GM12878 (cell line): ENCODE results near the gene ADAMTSL2. TPM values are rescaled to one million over a fixed set of nuclear protein-coding genes. Genes with fewer than 3 reads are reported as not detected.

Experiments used
- ATAC-seq: fragments of 200-7000 bp; cut with Tn5 transposase; 3 replicates; pipeline ENCODE4 v1.9.1; 2020; ENCODE audit warnings: mild to moderate bottlenecking, moderate library complexity
- BruUV-seq: library from RNA; stranded (reverse); fragments of 400-500 nt; replicated peaks from 2 replicates; lab custom pipeline; 2021; lab: Mats Ljungman, UMichigan
- CTCF ChIA-PET: fragments of 300-600 bp; sonication (Branson Sonifier 250); formaldehyde crosslinking; extraction: SDS; loops from one replicate; lab custom pipeline; 2021; ENCODE audit warnings: inconsistent platforms; lab: Yijun Ruan, JAX
- POLR2A ChIA-PET: fragments of 350-600 bp; formaldehyde crosslinking; extraction: SDS; loops from one replicate; lab custom pipeline; 2021; ENCODE audit warnings: inconsistent platforms; lab: Charles Lee
- RAD21 ChIA-PET: fragments of 300-600 bp; sonication (Branson Sonifier 250); formaldehyde crosslinking; loops from one replicate; lab custom pipeline; 2023; ENCODE audit warnings: antibody characterized with exemption; ENCODE audit not compliant: unreplicated experiment; lab: Charles Lee
- SMC1A ChIA-PET: fragments of 300-600 bp; sonication (Branson Sonifier 250); formaldehyde crosslinking; loops from one replicate; lab custom pipeline; 2023; ENCODE audit not compliant: unreplicated experiment, uncharacterized antibody; lab: Charles Lee
- DNase-seq: peaks from one replicate; pipeline ENCODE4 v3.0.0-alpha.2; 2011; ENCODE audit warnings: low read depth, low spot score
- FAIRE-seq: peaks from 3 replicates; lab custom pipeline; 2011; peaks lifted over from hg19 to GRCh38; lab: Jason Lieb, UNC
- H2AFZ ChIP-seq: 2 replicates; pipeline ENCODE4 v1.6.0; 2011; ENCODE audit warnings: low read depth, low read length, control low read depth; ENCODE audit not compliant: control insufficient read depth
- H3K27ac ChIP-seq: 2 replicates; pipeline ENCODE4 v1.5.1; 2011; ENCODE audit warnings: control low read depth; ENCODE audit not compliant: control insufficient read depth, insufficient read depth
- H3K27me3 ChIP-seq, 2 experiments: replicated peaks in 1 of 2; 2 replicates each; pipeline versions ENCODE4 v1.6.0 to v1.6.1; 2011; ENCODE audit warnings: low read length in 1 of 2; ENCODE audit not compliant: control insufficient read depth in 2 of 2, insufficient read depth in 2 of 2
- H3K36me3 ChIP-seq, 2 experiments: 2 replicates each; pipeline ENCODE4 v1.5.1; 2011; ENCODE audit warnings: low read length in 1 of 2; ENCODE audit not compliant: control insufficient read depth in 2 of 2, insufficient read depth in 2 of 2
- H3K4me1 ChIP-seq: 2 replicates; pipeline ENCODE4 v1.6.1; 2011; ENCODE audit warnings: mild to moderate bottlenecking, low read length, moderate library complexity, mixed read lengths; ENCODE audit not compliant: control insufficient read depth, insufficient read depth
- H3K4me2 ChIP-seq: 2 replicates; pipeline ENCODE4 v1.6.0; 2011; ENCODE audit warnings: control low read depth; ENCODE audit not compliant: control insufficient read depth, insufficient read depth
- H3K4me3 ChIP-seq: fragments of 200-600 bp; sonication (generic); 2 replicates; pipeline ENCODE4 v1.5.1; 2016
- H3K79me2 ChIP-seq: 2 replicates; pipeline ENCODE4 v1.6.0; 2011; ENCODE audit warnings: low read length; ENCODE audit not compliant: control insufficient read depth, insufficient read depth
- H3K9ac ChIP-seq: 2 replicates; pipeline ENCODE4 v1.8.0; 2011; ENCODE audit warnings: low read length, control low read depth, mixed read lengths; ENCODE audit not compliant: control insufficient read depth, insufficient read depth
- H3K9me3 ChIP-seq: replicated peaks from 3 replicates; pipeline ENCODE4 v1.5.1; 2011; ENCODE audit warnings: mild to moderate bottlenecking, low read length; ENCODE audit not compliant: control insufficient read depth, insufficient read depth
- H4K20me1 ChIP-seq: 2 replicates; pipeline ENCODE4 v1.6.0; 2011; ENCODE audit not compliant: control insufficient read depth, insufficient read depth
- ASH2L ChIP-seq: fragments of 300-600, 200-600 bp; sonication (generic); IDR thresholded peaks from 2 replicates; pipeline ENCODE4 v1.6.1; 2017; ENCODE audit warnings: low read depth, mild to moderate bottlenecking, borderline replicate concordance
- BCL11A ChIP-seq: IDR thresholded peaks from 2 replicates; pipeline ENCODE4 v1.6.1; 2011; ENCODE audit warnings: low read depth, low read length
- CEBPZ ChIP-seq: fragments of 150-350 bp; IDR thresholded peaks from 2 replicates; pipeline ENCODE4 v1.6.1; 2016; ENCODE audit warnings: low read depth, low read length
- EZH2 ChIP-seq: IDR thresholded peaks from 2 replicates; pipeline ENCODE4 v1.6.1; 2012; ENCODE audit warnings: low read depth, mild to moderate bottlenecking, control low read depth, inconsistent platforms, low read length, borderline replicate concordance; ENCODE audit not compliant: control insufficient read depth
- GABPA ChIP-seq: IDR thresholded peaks from 2 replicates; pipeline ENCODE4 v1.6.1; 2014; ENCODE audit warnings: antibody characterized with exemption, low read depth, mild to moderate bottlenecking, inconsistent platforms
- HSF1 ChIP-seq: fragments of 150-350 bp; IDR thresholded peaks from 2 replicates; pipeline ENCODE4 v1.6.1; 2014; ENCODE audit warnings: mild to moderate bottlenecking, low read depth, low read length
- IKZF1 ChIP-seq: fragments of 450-650 bp; conservative IDR thresholded peaks from 2 replicates; pipeline ENCODE4 v1.6.1; 2017; ENCODE audit warnings: antibody characterized with exemption, mild to moderate bottlenecking
- IRF4 ChIP-seq: IDR thresholded peaks from 2 replicates; pipeline ENCODE4 v1.6.1; 2011; ENCODE audit warnings: low read depth, low read length
- JUNB ChIP-seq: IDR thresholded peaks from 2 replicates; pipeline ENCODE4 v1.6.1; 2016; ENCODE audit warnings: antibody characterized with exemption, mild to moderate bottlenecking
- NFXL1 ChIP-seq: fragments of 450-650 bp; IDR thresholded peaks from 2 replicates; pipeline ENCODE4 v1.6.1; 2017; ENCODE audit warnings: antibody characterized with exemption, mild to moderate bottlenecking, borderline replicate concordance
- RCOR1 ChIP-seq: conservative IDR thresholded peaks from 2 replicates; pipeline ENCODE4 v1.6.1; 2012; ENCODE audit warnings: low read depth, low read length, improper control_type of control experiment
- SKIL ChIP-seq: fragments of 450-650 bp; IDR thresholded peaks from 2 replicates; pipeline ENCODE4 v1.6.1; 2017; ENCODE audit warnings: mild to moderate bottlenecking, low read depth, inconsistent platforms; ENCODE audit not compliant: poor library complexity, severe bottlenecking
- TAF1 ChIP-seq: IDR thresholded peaks from 2 replicates; pipeline ENCODE4 v1.6.1; 2011; ENCODE audit warnings: mild to moderate bottlenecking, low read depth, low read length, borderline replicate concordance
- YY1 ChIP-seq: IDR thresholded peaks from 2 replicates; pipeline ENCODE4 v1.6.1; 2011; ENCODE audit warnings: low read depth, mild to moderate bottlenecking, low read length
- ZBTB11 ChIP-seq: fragments of 450-650 bp; formaldehyde crosslinking; IDR thresholded peaks from 2 replicates; pipeline ENCODE4 v1.5.0; 2022; ENCODE audit warnings: mild to moderate bottlenecking, missing genetic modification characterization
- WGBS: methylation state at CpG from one replicate; pipeline ENCODE4 v1.1.6; 2016; ENCODE audit warnings: low lambda C conversion rate; ENCODE audit not compliant: insufficient replicate concordance, insufficient coverage; ENCODE audit errors: missing lambda C conversion rate; 5-methylcytosine and 5-hydroxymethylcytosine counted together
- in situ Hi-C: fragments of 300-500 bp; cut with MboI; formaldehyde crosslinking; loops from 9 replicates; pipeline ENCODE4 v1.14.3; 2018; ENCODE audit warnings: mixed read lengths
- intact Hi-C: fragments of 100-400 bp; cut with micrococcal nuclease; formaldehyde crosslinking; loops from one replicate; pipeline ENCODE4 v1.14.2; 2022; ENCODE audit not compliant: unreplicated experiment
- polyA plus RNA-seq, 11 experiments: library from polyadenylated mRNA; depleted of rRNA in 4 of 11; unstranded in 6 of 11; stranded (reverse) in 5 of 11; fragments of >200 nt; fragmentation: Nextera tagmentation in 4 of 11; fragmentation: Illumina TruSeq in 1 of 11; extraction: Ambion mirVana in 4 of 11; extraction: Trizol in 1 of 11; gene quantifications; 1 replicate in 1 of 11; 2 replicates in 10 of 11; pipeline versions ENCODE4 v1.2.1 to v1.2.3, GENCODE V29; 2011 to 2016; ENCODE audit warnings: inconsistent platforms in 2 of 11, missing spikeins in 2 of 11, low read depth in 1 of 11
- total RNA-seq, 4 experiments: library from RNA; depleted of rRNA in 3 of 4; stranded (reverse); fragments of >200 nt in 3 of 4; fragmentation: Illumina TruSeq in 1 of 4; extraction: Trizol in 1 of 4; gene quantifications; 2 replicates each; pipeline versions ENCODE4 v1.2.1 to v1.2.3, GENCODE V29; 2013 to 2021

ADAMTSL2 gene
- total and polyA plus RNA-seq, 10 of the 15 experiments (the other 5 are each of a cell fraction or from before 2014, with no cell fraction given), result 0.07 TPM; not detected in 9

GRCh38 chr9:133515240-133515610 lies 19.3 kb upstream of the ADAMTSL2 start:
- no peak overlapping the region for H3K4me2 ChIP-seq
- no peaks in the 10 kb centered on the region for H4K20me1 ChIP-seq
- no peak overlapping the region for H3K9ac ChIP-seq
- no peaks in the 10 kb centered on the region for H3K9me3 ChIP-seq
- no peak overlapping the region for H3K4me3 ChIP-seq
- in situ Hi-C loops, result no loop called here
- ATAC-seq (no peak), FAIRE-seq (no peak), DNase-seq (no peak)
- H2AFZ ChIP-seq, result no peak overlapping the region
- SMC1A ChIA-PET, result no interaction called here
- no peaks in the 10 kb centered on the region for H3K36me3 ChIP-seq
- H3K79me2 ChIP-seq, result no peaks in the 10 kb centered on the region
- intact Hi-C loops, result no loop called here
- WGBS, result 38% methylated on average over 10 of the region's 10 CpGs
- CTCF ChIA-PET, result no interaction called here
- H3K27ac ChIP-seq, result no peak overlapping the region
- RAD21 ChIA-PET, result no interaction called here
- POLR2A ChIA-PET, result no interaction called here
- no peaks in the 10 kb centered on the region for H3K4me1 ChIP-seq
- BruUV-seq, result no TSS peak
- H3K27me3 ChIP-seq, result peaks cover 0 to 2% of the 10 kb centered on the region in 2 experiments; a peak in 2 of 4 replicates
- no peak for TF ChIP-seq SKIL
- no peak for TF ChIP-seq GABPA
- TF ChIP-seq YY1, result no peak
- no peak for TF ChIP-seq EZH2
- TF ChIP-seq TAF1, result no peak
- TF ChIP-seq IRF4, result no peak
- no peak for TF ChIP-seq CEBPZ
- no peak for TF ChIP-seq JUNB
- no peak for TF ChIP-seq ASH2L
- TF ChIP-seq NFXL1, result no peak
- TF ChIP-seq HSF1, result no peak
- no peak for TF ChIP-seq BCL11A
- TF ChIP-seq ZBTB11, result no peak
- no peak for TF ChIP-seq IKZF1
- no peak for TF ChIP-seq RCOR1
